Measurements from ENCODE around the gene SCAF8. TPM values are rescaled to one million over a fixed set of nuclear protein-coding genes. Genes with fewer than 3 reads are reported as not detected.

The SCAF8 gene
- total and polyA plus RNA-seq, 2 of the 8 experiments (the other 6 are each of a cell fraction or from before 2014, with no cell fraction given): 20.3 to 46.3 TPM

DNA sequence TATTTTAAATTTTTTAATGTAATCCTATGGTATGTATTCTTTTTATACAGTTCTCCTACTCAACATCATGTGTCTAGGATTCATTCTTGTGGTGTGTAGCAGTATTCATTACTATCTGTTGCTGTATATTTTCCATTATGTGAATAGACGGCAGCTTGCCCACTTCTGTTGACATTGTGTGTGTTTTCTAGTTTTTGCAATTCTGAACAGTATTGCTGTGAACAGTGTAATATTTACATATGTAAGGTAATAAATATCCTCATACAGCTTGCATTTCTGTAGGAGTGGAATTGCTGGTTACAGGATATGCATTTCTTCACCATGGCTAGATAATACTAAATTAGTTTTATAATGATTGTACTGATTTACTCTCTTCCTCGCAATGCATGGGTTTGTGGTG is 51.9 kb downstream of the SCAF8 start (continued):
- no peak for TF ChIP-seq PHF8 (conservative IDR thresholded peaks at IDR 0.05; ENCODE audit: low read depth, low read length)
- TF ChIP-seq RAD21 (IDR thresholded peaks at IDR 0.05 in 1 of 2, conservative IDR thresholded peaks at IDR 0.05 in 1 of 2; ENCODE audit: low read depth in 2 of 2, low read length in 2 of 2): no peak
- no peak for TF ChIP-seq KDM4A (IDR thresholded peaks at IDR 0.05; ENCODE audit: low read depth, low read length, severe bottlenecking)
- no peak for TF ChIP-seq RNF2 (IDR thresholded peaks at IDR 0.05; ENCODE audit: borderline replicate concordance, low read depth, low read length, missing control alignments, poor library complexity, severe bottlenecking)
- TF ChIP-seq CTCF (IDR thresholded peaks at IDR 0.05; ENCODE audit: control extremely low read depth in 1 of 3, insufficient read depth in 1 of 3, low read depth in 1 of 3, low read length in 3 of 3): no peak
- no peak for TF ChIP-seq CHD1 (IDR thresholded peaks at IDR 0.05; ENCODE audit: low read depth, low read length)
- no peak for TF ChIP-seq GABPA (IDR thresholded peaks at IDR 0.05; ENCODE audit: borderline replicate concordance, insufficient read depth, low read length)
